Activated naive CD8-positive, alpha-beta T cell treated with anti-CD3 and anti-CD28 coated beads for 36 hours (primary cell): ENCODE data around the gene RAB31. TPM values are rescaled to one million over a fixed set of nuclear protein-coding genes. Genes with fewer than 3 reads are reported as not detected.

Experiments
- DNase-seq: peaks from one replicate; pipeline ENCODE4 v3.0.0; 2021
- H3K27ac Mint-ChIP-seq: one replicate; pipeline ENCODE4 v1.8.0; 2022; ENCODE audit warnings: mild to moderate bottlenecking, moderate library complexity, mixed read lengths
- H3K27me3 Mint-ChIP-seq: one replicate; pipeline ENCODE4 v1.8.0; 2022; ENCODE audit warnings: mild to moderate bottlenecking, mixed read lengths
- H3K36me3 Mint-ChIP-seq: one replicate; pipeline ENCODE4 v1.8.0; 2021; ENCODE audit warnings: mild to moderate bottlenecking, mixed read lengths
- H3K4me1 Mint-ChIP-seq: one replicate; pipeline ENCODE4 v1.8.0; 2021; ENCODE audit warnings: mixed read lengths
- H3K4me3 Mint-ChIP-seq: one replicate; pipeline ENCODE4 v1.8.0; 2022; ENCODE audit warnings: mild to moderate bottlenecking, moderate library complexity, mixed read lengths
- H3K9me3 Mint-ChIP-seq: one replicate; pipeline ENCODE4 v1.8.0; 2022; ENCODE audit warnings: mixed read lengths
- total RNA-seq, 2 experiments: library from RNA; stranded (reverse); gene quantifications; one replicate each; pipeline ENCODE4 v1.2.3, GENCODE V29; 2021

Gene RAB31
- total RNA-seq, 2 experiments from 2014 or later: 0.70 to 0.78 TPM

DNA sequence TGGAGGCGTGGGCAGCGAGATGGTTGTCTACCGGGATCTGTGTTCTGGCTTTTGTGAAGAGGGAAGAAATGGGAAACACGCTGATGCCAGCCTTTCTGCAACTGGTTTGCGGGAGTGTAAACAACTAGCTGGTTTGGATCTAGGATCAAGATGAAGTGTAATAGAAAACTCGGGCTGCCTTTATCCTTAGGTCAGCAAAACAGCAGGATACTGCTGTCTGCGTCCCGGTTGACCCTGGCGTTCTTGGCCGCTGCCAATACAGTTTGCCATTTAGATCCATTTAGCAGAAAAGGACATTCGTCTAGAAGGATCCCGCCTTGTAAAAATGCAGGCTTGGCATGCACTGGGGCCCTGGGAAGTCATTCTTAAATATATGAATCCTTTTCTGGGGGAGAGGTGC lies 42.0 kb downstream of the RAB31 start:
- H3K9me3 Mint-ChIP-seq: no peaks in the 10 kb centered on the region
- DNase-seq: no peak
- H3K4me3 Mint-ChIP-seq: no peak overlapping the region
- no peak overlapping the region for H3K27ac Mint-ChIP-seq
- H3K4me1 Mint-ChIP-seq: no peaks in the 10 kb centered on the region
- H3K36me3 Mint-ChIP-seq: no peaks in the 10 kb centered on the region
- no peaks in the 10 kb centered on the region for H3K27me3 Mint-ChIP-seq

GRCh38 chr18:9750606-9751304 lies 42.7 kb downstream of the RAB31 start:
- H3K27me3 Mint-ChIP-seq: no peaks in the 10 kb centered on the region
- no peaks in the 10 kb centered on the region for H3K36me3 Mint-ChIP-seq
- no peak overlapping the region for H3K27ac Mint-ChIP-seq
- no peak overlapping the region for H3K4me3 Mint-ChIP-seq
- no peak for DNase-seq
- no peaks in the 10 kb centered on the region for H3K9me3 Mint-ChIP-seq
- no peaks in the 10 kb centered on the region for H3K4me1 Mint-ChIP-seq

- no peaks in the 10 kb centered on the region for H3K4me1 Mint-ChIP-seq
- no peaks in the 10 kb centered on the region for H3K36me3 Mint-ChIP-seq
- no peak overlapping the region for H3K4me3 Mint-ChIP-seq
- no peak overlapping the region for H3K27ac Mint-ChIP-seq
- H3K27me3 Mint-ChIP-seq: no peaks in the 10 kb centered on the region
- DNase-seq: no peak
- no peaks in the 10 kb centered on the region for H3K9me3 Mint-ChIP-seq
Observed at GRCh38 chr18:9751371-9752031, 43.4 kb downstream of the RAB31 start.

DNA sequence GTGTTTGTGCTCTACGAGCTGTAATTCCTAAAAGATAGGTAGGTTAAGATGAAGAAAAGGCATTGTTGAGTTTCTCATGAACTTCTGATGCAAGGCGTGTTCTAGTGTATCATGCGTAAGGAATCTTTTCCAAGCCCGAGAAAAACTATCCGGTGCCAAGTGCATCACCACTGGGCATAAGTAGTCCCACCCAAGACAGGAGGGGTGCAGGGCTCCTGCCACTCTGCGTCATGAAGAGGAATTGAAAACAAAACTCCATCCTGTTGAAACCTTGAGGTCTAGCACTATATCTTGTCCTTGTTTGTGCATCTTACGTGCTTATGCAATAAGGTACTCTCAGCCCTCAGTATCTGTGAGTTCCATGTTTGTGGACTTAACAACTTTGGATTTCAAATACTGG lies 45.7 kb downstream of the RAB31 start:
- peaks cover 1% of the 10 kb centered on the region for H3K27me3 Mint-ChIP-seq
- H3K27ac Mint-ChIP-seq: no peak overlapping the region
- no peak for DNase-seq
- H3K9me3 Mint-ChIP-seq: no peaks in the 10 kb centered on the region
- H3K4me1 Mint-ChIP-seq: no peaks in the 10 kb centered on the region
- no peaks in the 10 kb centered on the region for H3K36me3 Mint-ChIP-seq
- H3K4me3 Mint-ChIP-seq: no peak overlapping the region

DNA sequence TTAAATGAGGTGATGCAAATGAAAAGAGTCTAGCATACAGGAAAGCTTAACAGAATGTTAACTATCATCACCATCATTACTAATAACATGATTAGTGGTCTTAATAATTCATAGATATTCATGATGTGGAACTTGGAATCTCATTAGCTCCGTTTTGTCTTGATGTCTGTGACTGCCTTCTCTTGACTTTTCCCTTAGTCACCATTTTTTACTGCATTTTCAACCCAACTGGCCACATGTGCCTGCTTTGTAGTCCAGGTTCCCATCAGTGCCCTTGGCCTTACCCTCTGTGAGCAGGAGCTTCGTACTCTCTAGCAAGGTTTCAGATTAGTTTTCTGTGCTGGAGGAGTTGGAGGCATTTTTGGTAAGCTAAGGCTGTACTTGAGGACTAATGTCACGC lies 47.0 kb downstream of the RAB31 start:
- H3K27ac Mint-ChIP-seq: no peak overlapping the region
- no peak for DNase-seq
- H3K4me3 Mint-ChIP-seq: no peak overlapping the region
- no peaks in the 10 kb centered on the region for H3K36me3 Mint-ChIP-seq
- H3K4me1 Mint-ChIP-seq: no peaks in the 10 kb centered on the region
- H3K9me3 Mint-ChIP-seq: no peaks in the 10 kb centered on the region
- peaks cover 7% of the 10 kb centered on the region for H3K27me3 Mint-ChIP-seq

GRCh38 chr18:9755615-9756014 lies 47.5 kb downstream of the RAB31 start:
- Mint-ChIP-seq H3K27me3 (peaks cover 7% of the 10 kb centered on the region), H3K4me3 (no peak overlapping the region), H3K36me3 (no peaks in the 10 kb centered on the region), H3K4me1 (no peaks in the 10 kb centered on the region), H3K27ac (no peak overlapping the region), H3K9me3 (no peaks in the 10 kb centered on the region)
- no peak for DNase-seq

- H3K4me3 Mint-ChIP-seq: no peak overlapping the region
- H3K36me3 Mint-ChIP-seq: no peaks in the 10 kb centered on the region
- no peaks in the 10 kb centered on the region for H3K4me1 Mint-ChIP-seq
- DNase-seq: no peak
- no peak overlapping the region for H3K27ac Mint-ChIP-seq
- H3K27me3 Mint-ChIP-seq: peaks cover 7% of the 10 kb centered on the region
- H3K9me3 Mint-ChIP-seq: no peaks in the 10 kb centered on the region
Observed at GRCh38 chr18:9756271-9756932, 48.3 kb downstream of the RAB31 start.

DNA sequence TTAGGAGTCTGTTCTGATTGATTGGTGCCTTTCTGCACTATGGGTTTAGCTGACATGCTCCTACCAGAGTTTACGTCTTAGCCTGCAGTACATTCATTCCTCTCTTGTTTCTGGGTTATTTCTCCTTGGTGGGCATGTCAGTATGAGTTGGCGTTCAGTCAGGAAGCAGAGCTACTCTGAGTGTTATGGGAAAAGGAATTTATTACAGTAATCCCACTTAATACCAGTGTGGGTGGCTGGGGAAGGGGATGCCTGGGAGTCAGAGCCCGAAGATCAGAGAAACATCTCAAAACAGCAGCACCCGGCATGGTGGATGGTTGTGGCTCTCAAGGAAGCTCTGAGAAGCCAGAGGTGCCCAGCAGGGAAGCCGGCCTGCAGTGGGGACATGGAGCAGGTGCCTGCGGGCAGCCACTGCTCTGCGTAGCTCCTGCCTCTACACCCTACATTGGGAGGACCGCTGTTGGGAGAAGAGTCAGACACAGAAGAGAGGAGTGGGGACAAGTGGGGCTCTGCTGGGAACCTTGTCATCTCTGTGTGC lies 48.9 kb downstream of the RAB31 start:
- Mint-ChIP-seq H3K27me3 (peaks cover 7% of the 10 kb centered on the region), H3K4me3 (no peak overlapping the region), H3K4me1 (no peaks in the 10 kb centered on the region), H3K27ac (no peak overlapping the region), H3K36me3 (no peaks in the 10 kb centered on the region), H3K9me3 (no peaks in the 10 kb centered on the region)
- no peak for DNase-seq

DNA sequence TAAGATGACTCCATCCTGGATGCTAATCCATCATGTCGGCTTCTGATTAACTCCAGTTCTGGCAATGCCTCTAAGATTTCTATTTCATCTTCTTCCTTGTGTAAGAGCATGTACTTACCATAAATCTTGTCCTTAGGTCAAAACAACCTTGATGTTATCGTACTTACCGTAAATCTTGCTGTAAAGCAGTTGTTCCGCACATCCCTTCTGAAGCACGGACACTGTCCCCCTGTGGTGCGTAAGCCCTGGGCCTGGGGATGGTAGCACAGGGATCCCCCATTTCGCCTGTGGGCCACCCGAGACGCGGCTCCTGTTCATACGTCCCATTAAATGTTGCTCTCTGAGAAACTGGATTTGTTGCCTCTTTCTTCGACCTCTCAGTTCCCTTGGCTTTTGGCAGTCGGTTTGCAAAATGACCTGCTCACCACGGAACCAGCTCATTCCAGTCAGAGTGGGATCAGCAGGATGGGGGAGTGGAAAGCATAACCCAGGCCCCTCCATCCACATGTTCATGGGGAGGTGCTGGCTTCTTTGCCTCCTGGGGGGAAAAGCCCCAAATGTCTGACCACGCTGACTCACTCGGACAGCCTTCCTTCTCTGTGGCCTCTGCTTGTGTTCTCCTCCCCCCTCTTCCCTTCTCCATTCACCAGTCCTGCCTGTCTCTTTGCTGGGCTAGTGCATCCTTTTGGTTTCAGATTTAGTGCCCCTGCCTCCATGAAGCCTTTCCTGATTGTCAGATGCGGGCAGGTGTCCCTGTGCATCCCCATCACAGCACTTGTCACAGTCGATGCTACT lies 49.9 kb downstream of the RAB31 start:
- Mint-ChIP-seq H3K36me3 (no peaks in the 10 kb centered on the region), H3K4me1 (no peaks in the 10 kb centered on the region), H3K27ac (no peak overlapping the region), H3K9me3 (no peaks in the 10 kb centered on the region), H3K4me3 (no peak overlapping the region), H3K27me3 (peaks cover 7% of the 10 kb centered on the region)
- DNase-seq: no peak

- H3K27me3 Mint-ChIP-seq: peaks cover 7% of the 10 kb centered on the region
- H3K27ac Mint-ChIP-seq: no peak overlapping the region
- H3K36me3 Mint-ChIP-seq: no peaks in the 10 kb centered on the region
- no peaks in the 10 kb centered on the region for H3K4me1 Mint-ChIP-seq
- H3K9me3 Mint-ChIP-seq: no peaks in the 10 kb centered on the region
- DNase-seq: no peak
- H3K4me3 Mint-ChIP-seq: no peak overlapping the region
Observed at GRCh38 chr18:9758624-9759075, 50.5 kb downstream of the RAB31 start.

- Mint-ChIP-seq H3K27me3 (peaks cover 7% of the 10 kb centered on the region), H3K36me3 (no peaks in the 10 kb centered on the region), H3K9me3 (no peaks in the 10 kb centered on the region), H3K4me1 (no peaks in the 10 kb centered on the region), H3K27ac (no peak overlapping the region), H3K4me3 (no peak overlapping the region)
- DNase-seq: no peak
Observed at GRCh38 chr18:9760641-9761040, 52.5 kb downstream of the RAB31 start.

DNA sequence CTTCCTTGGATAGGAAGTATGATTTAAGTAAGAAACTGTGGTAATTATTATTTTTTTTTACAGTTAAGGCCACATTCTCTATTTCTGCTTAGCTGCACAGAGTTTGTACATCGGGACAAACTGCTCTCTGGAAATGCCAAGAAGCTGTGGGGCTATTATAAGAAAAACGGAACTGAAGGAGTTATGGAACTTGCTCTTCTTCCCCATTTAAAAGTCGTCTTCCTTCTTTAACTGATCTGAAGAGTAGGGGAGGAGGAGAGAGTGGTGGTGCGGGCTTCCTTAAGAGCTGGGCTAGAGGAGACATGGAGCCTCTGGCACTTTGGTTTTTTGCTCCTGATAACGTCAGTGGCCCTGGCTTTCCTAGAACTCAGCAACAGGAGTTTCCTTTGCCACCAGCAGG lies 54.4 kb downstream of the RAB31 start:
- Mint-ChIP-seq H3K9me3 (no peaks in the 10 kb centered on the region), H3K4me3 (no peak overlapping the region), H3K36me3 (no peaks in the 10 kb centered on the region), H3K27ac (no peak overlapping the region), H3K4me1 (no peaks in the 10 kb centered on the region), H3K27me3 (peaks cover 7% of the 10 kb centered on the region)
- no peak for DNase-seq

GRCh38 chr18:9763157-9763556 lies 55.1 kb downstream of the RAB31 start:
- no peak for DNase-seq
- Mint-ChIP-seq H3K36me3 (no peaks in the 10 kb centered on the region), H3K4me1 (no peaks in the 10 kb centered on the region), H3K27ac (no peak overlapping the region), H3K27me3 (peaks cover 7% of the 10 kb centered on the region), H3K9me3 (no peaks in the 10 kb centered on the region), H3K4me3 (no peak overlapping the region)

DNA sequence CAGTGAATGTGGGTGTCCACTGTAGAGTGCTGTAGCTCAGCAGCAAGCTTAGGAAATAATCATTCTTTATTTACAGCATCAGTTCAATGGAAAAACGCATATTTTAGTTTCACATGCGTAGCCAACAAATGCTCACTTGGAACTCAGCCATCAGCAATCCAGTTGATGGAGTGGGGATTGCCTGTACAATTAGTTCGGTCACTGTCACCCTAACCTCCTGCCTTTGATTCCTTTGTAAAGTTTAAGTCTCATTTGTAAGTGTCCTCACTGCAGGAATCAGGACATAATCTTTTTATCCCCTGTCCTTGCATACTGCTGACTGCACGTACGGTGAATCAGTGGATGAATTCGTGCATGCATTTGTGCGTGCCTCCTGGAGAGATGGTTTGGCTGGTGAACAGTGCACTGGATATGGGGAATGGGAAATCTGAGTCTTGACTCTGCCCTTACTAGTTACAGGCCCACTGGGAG lies 55.9 kb downstream of the RAB31 start:
- Mint-ChIP-seq H3K4me1 (no peaks in the 10 kb centered on the region), H3K36me3 (no peaks in the 10 kb centered on the region), H3K9me3 (no peaks in the 10 kb centered on the region), H3K4me3 (no peak overlapping the region), H3K27ac (no peak overlapping the region), H3K27me3 (peaks cover 4% of the 10 kb centered on the region)
- no peak for DNase-seq

GRCh38 chr18:9765501-9765900 lies 57.4 kb downstream of the RAB31 start:
- Mint-ChIP-seq H3K4me3 (no peak overlapping the region), H3K9me3 (no peaks in the 10 kb centered on the region), H3K27ac (no peak overlapping the region), H3K36me3 (no peaks in the 10 kb centered on the region), H3K27me3 (no peaks in the 10 kb centered on the region), H3K4me1 (no peaks in the 10 kb centered on the region)
- no peak for DNase-seq
